ENCODE results near the gene RNF149.
"Not testable (repeated sequence)": the region's sequence is repeated elsewhere in the genome, so short reads cannot be mapped to it uniquely, and the experiment has no call there.

RNF149 gene

DNA sequence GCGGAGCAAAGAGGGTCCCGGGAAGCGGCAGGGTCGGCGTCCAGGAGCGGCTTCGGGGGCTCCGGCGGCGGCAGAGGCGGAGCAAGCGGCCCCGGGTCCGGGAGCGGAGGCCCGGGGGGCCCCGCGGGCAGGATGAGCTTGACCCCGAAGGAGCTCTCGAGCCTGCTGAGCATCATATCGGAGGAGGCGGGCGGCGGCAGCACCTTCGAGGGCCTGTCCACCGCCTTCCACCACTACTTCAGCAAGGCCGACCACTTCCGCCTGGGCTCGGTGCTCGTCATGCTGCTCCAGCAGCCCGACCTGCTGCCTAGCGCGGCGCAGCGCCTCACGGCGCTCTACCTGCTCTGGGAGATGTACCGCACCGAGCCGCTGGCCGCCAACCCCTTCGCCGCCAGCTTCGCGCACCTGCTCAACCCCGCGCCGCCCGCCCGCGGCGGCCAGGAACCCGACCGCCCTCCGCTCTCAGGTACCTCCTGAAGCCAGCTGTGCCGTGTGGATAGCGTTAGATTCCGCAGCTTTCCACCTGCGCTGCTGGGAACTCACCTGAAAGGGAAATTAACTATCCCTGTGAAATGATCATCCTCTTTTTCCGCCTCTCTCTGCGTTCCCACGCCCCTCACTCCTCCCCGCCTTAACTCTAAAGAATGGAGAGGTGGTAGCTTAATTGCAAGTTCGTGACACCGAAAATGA lies 55.3 kb downstream of the RNF149 start:
- DNase-seq = no peak

DNA sequence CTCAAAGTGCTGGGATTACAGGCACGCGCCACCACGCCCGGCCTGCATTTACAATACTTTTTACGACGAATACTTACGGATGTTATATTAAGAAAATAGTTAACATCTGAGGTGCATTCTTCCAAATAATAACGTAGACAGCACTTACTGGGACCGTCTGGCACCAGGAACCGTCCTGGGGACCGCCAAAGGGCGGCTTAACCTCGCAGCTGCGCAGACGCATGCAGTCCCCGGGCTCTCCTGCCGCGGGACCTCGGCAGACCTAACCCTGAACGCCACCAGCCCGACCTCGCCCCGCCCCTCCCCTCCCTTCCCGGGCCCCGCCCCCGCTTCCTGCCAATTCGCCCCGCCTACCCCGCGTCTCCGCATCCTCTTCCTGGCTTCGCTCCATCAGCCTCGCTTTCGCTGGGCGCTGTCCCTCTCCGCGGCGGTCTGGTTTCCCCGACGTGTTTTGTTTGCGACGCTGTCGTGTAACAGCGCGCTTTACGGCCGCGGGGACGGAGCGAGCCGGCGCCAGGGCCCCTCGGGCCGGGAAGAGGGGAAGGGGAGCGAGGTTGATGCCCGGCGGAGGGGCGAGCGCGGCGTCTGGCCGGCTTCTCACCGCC lies 56.0 kb downstream of the RNF149 start, which contains the start of gene CNOT11:
Gene CNOT11 (plus strand): TSS at position 479 of the 605 bp plus-strand sequence. CDS start 79 bp downstream, at position 558.
- DNase-seq = peak; percentile 83

DNA sequence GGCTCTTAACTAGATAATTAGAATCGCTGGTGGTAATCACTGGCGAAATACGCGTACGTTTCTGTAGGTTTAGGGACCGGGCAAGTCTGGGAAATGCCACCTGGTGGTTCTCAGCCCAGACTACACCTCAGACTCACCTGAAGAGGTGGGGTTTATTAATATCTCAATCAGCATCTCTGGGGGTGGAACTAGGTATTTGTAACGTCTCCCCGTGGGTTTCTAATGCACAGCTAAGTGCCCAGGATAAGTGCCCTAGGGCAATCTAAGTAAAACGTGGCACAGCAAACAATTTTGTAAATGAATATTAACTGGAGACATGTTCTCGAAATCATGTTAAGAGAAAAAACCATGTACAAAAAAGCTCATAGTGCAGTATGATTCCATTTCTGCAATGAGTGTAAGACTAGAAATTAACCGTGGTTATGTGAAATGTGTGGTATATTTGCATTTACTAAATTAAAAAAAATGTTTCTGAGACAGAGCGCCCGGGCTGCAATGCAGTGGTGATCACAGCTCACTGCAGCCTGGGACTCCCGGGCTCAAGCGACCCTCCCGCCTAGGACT lies 56.6 kb downstream of the RNF149 start:
- peak; percentile 37 for DNase-seq

DNA sequence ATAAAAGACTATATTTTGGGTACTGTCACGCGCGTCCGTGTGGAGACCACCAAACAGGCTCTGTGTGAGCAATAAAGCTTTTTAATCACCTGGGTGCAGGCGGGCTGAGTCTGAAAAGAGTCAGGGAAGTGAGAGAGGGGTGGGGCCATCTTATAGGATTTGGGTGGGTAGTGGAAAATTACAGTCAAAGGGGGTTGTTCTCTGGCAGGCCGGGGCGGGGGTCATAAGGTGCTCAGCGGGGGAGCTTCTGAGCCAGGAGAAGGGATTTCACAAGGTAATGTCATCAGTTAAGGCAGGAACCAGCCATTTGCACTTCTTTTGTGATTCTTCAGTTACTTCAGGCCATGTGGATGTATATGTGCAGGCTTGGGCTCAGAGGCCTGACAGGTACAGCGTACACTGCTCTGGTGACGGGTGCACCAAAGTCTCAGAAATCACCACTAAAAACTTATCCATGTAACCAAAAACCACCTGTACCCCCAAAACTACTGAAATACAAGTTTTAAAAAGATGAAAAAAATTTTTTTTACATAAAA lies 57.2 kb downstream of the RNF149 start:
- not testable (repeated sequence) for DNase-seq

DNA sequence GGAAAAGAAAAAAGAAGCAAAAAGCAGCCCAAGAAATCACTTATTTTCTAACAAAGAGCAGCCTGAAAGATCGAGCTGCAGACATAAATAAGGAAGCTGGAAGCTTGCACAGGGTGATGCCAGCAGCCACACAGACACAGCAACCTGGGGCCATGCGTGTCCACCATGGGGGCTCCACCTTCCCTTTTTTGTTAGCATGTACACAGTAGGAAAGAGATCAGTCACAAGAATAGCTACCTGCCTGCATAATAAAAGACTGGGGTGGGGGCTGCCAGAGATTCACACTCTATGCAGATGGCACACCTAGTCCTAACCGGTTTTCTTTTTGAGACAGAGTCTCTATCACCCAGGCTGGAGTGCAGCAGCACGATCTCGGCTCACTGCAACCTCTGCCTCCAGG lies 58.7 kb downstream of the RNF149 start:
- DNase-seq = no peak

DNA sequence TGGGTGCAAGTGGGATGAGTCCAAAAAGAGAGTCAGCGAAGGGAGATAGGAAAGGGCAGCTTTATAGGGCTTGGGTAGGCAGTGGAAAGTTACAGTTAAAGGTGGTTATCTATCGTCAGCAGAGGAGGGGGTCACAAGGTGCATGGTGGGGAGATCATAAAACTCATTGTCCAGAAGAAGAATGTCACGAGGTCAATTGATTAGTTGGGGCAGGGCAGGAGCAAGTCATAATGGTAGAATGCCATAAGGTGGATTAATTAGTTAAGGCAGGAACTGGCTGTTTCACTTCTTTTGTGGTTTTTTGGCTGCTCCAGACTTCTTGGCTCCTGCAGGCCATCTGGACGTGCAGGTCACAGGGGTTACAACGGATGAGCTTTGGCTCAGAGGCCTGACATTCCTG lies 59.7 kb downstream of the RNF149 start:
- not testable (repeated sequence) for DNase-seq

DNA sequence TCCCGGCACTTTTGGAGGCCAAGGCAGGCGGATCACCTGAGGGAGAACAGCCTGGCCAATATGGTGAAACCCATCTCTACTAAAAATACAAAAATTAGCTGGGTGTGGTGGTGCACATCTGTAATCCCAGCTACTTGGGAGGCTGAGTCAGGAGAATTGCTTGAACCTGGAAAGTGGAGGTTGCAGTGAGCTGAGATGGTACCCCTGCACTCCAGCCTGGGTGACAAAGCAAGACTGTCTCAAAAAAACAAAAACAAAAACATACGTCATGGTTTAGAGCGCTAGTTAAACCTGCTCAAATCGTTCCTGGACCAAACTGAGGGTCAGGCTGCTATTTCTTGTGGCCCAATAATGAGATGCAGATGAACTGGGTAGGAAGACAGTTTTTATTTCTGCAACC lies 63.0 kb downstream of the RNF149 start:
- not testable (repeated sequence) for DNase-seq

DNA sequence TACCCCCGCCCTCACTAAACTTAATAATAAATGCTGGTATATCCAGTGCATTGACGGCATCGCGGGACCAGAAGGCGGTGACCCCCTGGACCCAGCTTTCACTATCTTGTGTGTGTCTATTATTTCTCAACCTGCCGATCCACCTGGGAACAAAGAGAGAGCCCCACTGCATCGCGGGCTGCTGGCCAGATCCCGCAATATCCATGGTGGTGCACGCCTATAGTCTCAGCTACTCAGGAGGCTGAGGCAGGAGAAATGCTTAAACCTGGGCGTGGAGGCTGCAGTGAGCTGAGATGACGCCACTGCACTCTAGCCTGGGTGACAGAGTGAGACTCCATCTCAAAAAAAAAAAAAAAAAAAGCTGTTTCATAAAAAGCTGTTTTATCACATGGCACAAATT lies 63.6 kb downstream of the RNF149 start:
- not testable (repeated sequence) for DNase-seq

DNA sequence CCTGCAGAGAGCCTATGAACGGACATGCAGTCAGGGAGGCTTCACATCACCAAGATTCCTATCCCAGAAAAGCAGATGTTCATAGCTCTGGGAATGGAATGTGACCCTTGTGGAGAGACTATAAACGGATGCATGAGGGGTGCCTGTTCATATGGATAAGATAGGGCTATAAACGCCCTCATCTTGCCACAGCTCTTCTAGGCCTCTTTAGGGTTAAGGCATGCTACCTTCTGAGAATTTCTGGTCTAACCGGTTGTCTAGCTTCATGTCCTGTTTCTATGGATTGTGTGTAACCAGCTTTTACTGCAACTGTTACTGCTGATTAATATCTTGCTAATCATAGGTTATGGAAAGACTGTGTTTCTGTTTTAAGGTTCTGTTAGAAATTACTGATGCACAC lies 64.1 kb downstream of the RNF149 start:
- not testable (repeated sequence) for DNase-seq

DNA sequence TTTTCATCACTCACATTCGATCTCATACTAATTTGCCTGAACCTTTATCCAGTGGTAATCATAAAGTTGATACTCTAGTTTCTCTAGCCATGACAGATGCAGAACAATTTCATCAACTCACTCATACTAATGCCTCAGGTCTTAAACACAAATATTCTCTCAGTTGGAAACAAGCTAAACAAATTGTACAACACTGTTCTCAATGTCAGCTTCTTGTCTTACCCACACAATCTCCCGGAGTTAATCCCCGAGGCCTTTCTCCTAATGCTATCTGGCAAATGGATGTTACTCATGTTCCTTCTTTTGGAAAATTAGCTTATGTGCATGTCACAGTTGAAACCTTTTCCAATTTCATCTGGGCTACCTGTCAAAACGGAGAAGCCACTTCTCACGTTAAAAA lies 67.3 kb downstream of the RNF149 start:
- no peak for DNase-seq

DNA sequence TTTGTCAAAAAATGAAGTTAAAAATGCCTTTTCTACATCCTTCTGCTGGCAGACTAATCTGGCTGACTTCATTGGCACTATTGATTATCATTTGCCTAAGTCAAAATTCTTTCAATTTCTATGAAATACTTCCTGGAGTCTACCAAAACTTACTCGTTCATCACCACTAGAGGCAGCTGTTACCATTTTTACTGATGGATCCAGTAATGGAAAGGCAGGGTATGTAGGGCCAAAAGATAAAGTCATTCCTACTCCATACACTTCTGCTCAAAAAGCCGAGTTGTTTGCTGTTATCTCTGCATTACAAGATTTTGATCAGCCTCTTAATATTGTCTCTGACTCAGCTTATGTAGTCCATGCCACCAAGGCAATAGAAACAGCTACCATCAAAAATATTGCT lies 67.8 kb downstream of the RNF149 start:
- DNase-seq = not testable (repeated sequence)

DNA sequence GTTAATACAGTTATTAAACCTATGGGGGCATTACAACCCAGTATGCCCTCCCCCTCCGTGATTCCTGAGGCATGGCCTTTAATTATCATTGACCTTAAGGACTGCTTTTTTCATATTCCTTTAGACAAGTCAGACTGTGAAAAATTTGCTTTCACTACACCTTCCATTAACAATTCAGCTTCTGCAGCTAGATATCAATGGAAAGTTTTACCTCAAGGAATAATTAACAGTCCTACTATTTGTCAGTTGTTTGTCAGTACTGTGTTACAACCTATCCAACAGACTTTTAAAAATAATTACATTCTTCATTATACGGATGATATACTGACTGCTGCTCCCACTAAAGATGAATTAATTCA lies 68.8 kb downstream of the RNF149 start:
- DNase-seq = not testable (repeated sequence)

DNA sequence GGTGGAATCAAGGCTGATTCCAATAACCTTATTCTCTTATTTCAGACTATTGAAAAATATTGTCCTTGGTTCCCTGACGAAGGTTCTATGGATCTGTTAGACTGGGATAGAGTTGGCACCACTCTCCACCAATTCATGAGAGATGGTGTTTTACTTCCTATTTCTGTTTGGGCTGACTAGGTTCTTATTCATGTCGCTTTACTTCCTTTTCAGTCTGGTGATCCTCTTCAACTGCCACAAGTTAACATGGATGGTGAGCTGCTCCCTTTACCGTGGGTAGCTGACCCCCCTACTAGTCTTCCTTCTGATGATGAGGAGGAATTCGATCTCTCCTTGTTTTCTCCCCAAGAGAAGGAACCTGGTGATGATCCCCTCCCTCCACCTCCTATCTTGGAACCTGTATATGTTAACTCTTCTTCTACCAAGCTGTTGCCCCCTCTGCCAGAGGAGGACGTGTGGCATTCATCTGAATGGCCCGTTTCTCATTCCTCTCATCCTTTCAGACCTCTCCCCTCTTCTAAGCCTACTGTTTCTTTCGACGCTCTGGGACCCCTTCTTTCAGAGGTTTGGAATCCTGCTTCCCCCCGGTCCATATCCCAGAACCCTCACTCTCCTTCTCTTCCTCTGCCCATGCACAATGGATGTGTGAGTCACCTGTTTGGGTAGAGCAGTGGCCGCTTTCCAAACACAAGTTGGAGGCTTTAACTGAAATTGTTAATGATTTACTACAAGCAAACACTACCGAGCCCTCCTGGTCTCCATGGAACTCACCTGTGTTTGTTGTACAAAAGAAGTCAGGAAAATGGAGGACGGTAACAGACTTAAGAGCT lies 69.4 kb downstream of the RNF149 start:
- no peak for DNase-seq

DNA sequence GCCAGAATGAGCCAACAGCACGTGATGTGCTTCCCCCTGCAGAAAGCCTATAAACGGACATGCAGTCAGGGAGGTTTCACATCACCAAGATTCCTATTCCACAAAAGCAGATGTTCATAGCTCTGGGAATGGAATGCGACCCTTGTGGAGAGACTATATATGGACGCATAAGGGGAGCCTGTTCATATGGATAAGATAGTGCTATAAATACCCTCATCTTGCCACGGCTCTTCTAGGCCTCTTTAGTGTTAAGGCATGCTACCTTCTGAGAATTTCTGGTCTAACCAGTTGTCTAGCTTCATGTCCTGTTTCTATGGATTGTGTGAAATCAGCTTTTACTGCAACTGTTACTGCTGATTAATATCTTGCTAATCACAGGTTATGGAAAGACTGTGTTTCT lies 70.6 kb downstream of the RNF149 start:
- DNase-seq = not testable (repeated sequence)

DNA sequence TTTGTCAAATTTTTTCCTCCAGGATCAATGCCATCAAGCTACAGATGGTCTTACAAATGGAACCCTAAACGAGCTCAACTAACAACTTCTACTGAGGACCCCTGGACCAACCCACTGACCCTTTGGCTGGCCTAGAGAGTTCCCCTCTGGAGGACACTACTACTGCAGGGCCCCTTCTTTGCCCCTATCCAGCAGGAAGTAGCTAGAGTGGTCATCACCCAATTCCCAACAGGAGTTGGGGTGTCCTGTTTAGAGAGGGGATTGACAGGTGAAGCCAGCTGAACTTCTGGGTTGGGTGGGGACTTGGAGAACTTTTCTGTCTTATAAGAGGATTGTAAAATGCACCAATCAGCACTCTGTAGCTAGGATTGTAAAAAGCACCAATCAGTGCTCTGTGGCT lies 72.5 kb downstream of the RNF149 start:
- DNase-seq = not testable (repeated sequence)

DNA sequence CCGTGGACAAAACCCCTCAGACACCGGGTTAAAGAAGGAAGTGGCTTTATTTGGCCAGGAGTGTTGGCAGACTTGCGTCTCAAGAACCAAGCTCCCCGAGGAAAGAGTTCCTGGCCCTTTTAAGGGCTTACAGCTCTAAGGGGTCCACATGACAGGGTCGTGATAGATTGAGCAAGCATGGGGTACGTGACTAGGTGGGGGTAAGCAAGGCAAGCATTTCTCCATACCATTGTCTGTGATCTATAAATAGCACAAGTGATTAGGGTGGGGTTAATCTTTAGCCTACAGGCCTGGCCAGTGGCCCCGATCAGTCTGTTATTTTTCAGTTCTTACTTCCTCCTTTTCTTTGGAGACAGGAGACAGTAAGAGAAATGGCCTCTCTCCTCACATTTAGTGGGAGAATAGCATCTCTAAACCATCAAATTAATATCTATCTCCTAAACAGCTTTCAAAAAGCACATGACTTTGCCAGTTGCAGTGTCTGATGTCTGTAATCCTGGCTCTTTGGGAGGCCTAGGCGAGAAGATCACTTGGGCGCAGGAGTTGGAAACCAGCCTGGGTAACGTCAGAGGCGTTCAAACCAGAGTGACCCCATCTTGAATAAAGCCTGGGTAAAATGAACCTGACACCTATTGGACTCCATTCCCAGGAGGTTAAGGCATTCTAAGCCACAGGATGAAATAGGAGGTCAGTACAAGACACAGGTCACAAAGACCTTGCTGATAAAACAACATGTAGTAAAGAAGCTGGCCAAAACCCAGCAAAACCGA lies 74.1 kb downstream of the RNF149 start:
- no peak for DNase-seq

DNA sequence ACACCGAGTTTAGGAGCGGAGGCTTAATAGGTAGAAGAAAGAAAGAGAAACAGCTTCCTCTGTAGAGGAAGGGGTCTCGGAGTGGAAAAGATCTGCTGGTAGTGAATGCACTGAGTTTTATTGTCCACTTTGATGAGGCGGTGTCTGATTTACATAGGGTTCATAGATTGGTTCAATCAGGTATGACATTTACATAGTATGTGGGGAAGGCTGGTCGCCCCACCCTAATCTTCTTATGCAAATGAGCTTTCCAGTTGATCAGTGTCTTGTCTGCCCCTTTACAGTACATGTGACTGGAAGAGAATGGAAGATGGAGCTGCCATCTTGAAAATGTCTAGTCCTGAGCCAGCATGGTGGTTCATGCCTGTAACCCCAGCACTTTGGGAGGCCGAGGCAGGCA lies 75.7 kb downstream of the RNF149 start:
- DNase-seq = no peak

DNA sequence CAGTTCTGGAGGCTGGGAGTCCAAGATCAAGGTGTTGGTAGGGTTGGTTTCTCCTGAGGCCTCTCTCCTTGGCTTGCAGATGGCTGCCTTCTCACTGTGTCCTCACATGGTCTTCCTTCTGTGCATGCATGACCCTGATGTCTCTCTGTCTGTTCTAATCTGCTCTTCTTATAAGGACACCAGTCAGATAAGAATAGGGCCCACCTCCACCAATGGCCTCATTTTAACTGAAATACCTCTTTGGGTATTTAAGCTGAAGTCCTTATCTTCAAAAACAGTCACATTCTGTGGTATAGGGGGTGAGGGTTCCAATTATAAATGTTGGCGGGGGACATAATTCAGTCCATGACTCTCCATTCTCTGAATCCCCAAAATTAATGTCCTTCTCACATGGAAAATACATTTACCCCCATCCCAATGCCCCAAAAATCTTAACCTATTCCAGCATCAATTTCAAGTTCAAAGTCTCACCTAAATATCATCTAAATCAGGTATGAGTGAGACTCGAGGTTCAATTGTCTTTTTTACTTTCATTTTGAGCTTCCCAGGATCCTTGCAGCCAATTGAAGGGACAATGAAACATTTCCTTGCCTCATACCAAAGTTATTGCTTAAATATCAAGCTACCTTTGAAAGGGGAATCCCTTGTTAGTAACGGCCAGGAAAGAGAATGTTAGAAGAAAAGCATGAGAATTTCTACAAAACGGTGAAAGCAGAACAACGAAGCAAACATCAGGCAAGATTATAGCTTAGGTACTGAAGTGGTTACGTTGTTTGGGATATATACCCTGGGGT lies 76.4 kb downstream of the RNF149 start:
- DNase-seq = no peak

DNA sequence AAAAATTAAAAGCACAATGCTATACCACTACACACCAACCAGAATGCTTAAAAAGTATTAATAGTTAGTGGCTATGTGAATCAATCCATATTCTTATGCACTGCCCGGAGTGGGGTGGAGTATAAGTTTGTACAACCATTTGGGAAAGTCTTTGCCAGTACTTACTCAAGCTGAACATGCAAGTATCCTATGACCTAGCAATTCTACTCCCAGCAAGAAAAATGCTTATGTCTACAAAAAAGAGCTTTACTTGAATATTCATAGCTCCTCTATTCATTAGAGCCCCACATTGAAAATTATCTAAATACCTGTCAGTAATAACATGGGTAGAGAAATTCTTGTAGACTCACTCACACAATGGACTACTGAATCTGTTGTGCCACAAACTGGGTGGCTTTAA lies 77.3 kb downstream of the RNF149 start:
- DNase-seq = no peak

DNA sequence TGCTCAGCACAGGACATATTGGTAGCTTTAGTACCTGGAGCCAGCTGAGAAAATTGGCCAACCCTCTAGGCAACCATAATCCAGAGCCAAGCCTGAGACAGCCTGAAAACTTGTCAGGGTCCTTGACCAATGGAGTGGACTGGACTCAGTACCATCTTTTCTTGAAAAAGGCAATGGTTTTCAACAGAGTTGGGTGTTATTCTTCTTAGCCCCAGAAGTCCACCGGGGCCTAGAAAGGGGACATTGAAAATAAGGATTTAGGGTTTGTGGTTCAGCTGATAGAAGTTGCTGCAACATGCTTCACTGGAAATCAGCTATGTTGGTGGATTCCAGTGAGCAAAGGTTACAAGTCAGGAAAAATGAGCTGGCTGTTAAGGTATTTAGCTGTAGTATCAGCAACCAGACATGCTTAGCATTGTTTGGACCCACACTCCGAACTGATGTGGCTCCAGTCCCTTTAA lies 77.9 kb downstream of the RNF149 start:
- no peak for DNase-seq
